Measurements from ENCODE around the gene OR7E24. TPM values are rescaled to one million over a fixed set of nuclear protein-coding genes. Genes with fewer than 3 reads are reported as not detected.

The OR7E24 gene
- total and polyA plus RNA-seq, 4 donors: not detected

GRCh38 chr19:9205501-9206113 is 45.1 kb upstream of the OR7E24 start:
- peak overlapping the region in 1 of 3 donors; percentile 43 for H3K4me3 ChIP-seq (ENCODE audit: low read depth in 1 of 3, low read length in 3 of 3)
- TF ChIP-seq RAD21 (IDR thresholded peaks at IDR 0.05) (peak; percentile 88), GABPA (IDR thresholded peaks at IDR 0.05 in 1 of 2, conservative IDR thresholded peaks at IDR 0.05 in 1 of 2) (no peak), CTCF (IDR thresholded peaks at IDR 0.05; ENCODE audit: low read depth, low read length, missing input control) (peak; percentile 77), FOXA2 (IDR thresholded peaks at IDR 0.05) (no peak)
- peak; percentile 63 for DNase-seq (ENCODE audit: low spot score)
- no peak overlapping the region for H3K27ac ChIP-seq (ENCODE audit: low read depth in 1 of 2, low read length in 2 of 2)
- H3K9me3 ChIP-seq (ENCODE audit: control insufficient read depth in 4 of 4, low read length in 3 of 4): no peaks in the 10 kb centered on the region
- WGBS: 31% methylated on average over 13 of the region's 13 CpGs
- peaks cover 0 to 3% (median 0%) of the 10 kb centered on the region in 4 donors for H3K4me1 ChIP-seq (ENCODE audit: control insufficient read depth in 4 of 4, insufficient read depth in 4 of 4, low read length in 3 of 4)
- no peaks in the 10 kb centered on the region for H3K36me3 ChIP-seq (ENCODE audit: control insufficient read depth in 4 of 4, insufficient read depth in 3 of 4, low read depth in 1 of 4, low read length in 3 of 4)
- H3K27me3 ChIP-seq (ENCODE audit: control insufficient read depth in 4 of 4, insufficient read depth in 4 of 4, low read length in 3 of 4): peaks cover 0 to 2% (median 0%) of the 10 kb centered on the region in 4 donors
- no peak overlapping the region for H3K9ac ChIP-seq (ENCODE audit: low read depth in 1 of 2, low read length in 2 of 2)

GRCh38 chr19:9219489-9219888 is 31.2 kb upstream of the OR7E24 start, which contains the start of gene OR7D4:
TSS of gene OR7D4 (minus strand) at chr19:9219589. CDS start at chr19:9214837, 4,752 bp downstream.
- no peaks in the 10 kb centered on the region for H3K4me1 ChIP-seq (ENCODE audit: control insufficient read depth in 4 of 4, insufficient read depth in 4 of 4, low read length in 3 of 4)
- WGBS: 61% methylated on average over 3 of the region's 3 CpGs
- H3K4me3 ChIP-seq (ENCODE audit: low read depth in 1 of 3, low read length in 3 of 3): no peak within 1 kb of the TSS
- peaks cover 0 to 3% (median 1%) of the 10 kb centered on the region in 4 donors for H3K9me3 ChIP-seq (ENCODE audit: control insufficient read depth in 4 of 4, low read length in 3 of 4)
- H3K9ac ChIP-seq (ENCODE audit: low read depth in 1 of 2, low read length in 2 of 2): no peak within 1 kb of the TSS
- no peak for DNase-seq (ENCODE audit: low spot score)
- H3K27me3 ChIP-seq (ENCODE audit: control insufficient read depth in 4 of 4, insufficient read depth in 4 of 4, low read length in 3 of 4): no peaks in the 10 kb centered on the region
- no peaks in the 10 kb centered on the region for H3K36me3 ChIP-seq (ENCODE audit: control insufficient read depth in 4 of 4, insufficient read depth in 3 of 4, low read depth in 1 of 4, low read length in 3 of 4)
- TF ChIP-seq MAX (IDR thresholded peaks at IDR 0.05) (no peak), GABPA (IDR thresholded peaks at IDR 0.05 in 1 of 2, conservative IDR thresholded peaks at IDR 0.05 in 1 of 2) (no peak), JUND (IDR thresholded peaks at IDR 0.05) (no peak), SP1 (IDR thresholded peaks at IDR 0.05) (no peak), ATF3 (IDR thresholded peaks at IDR 0.05) (no peak), RAD21 (IDR thresholded peaks at IDR 0.05) (no peak), EGR1 (IDR thresholded peaks at IDR 0.05; ENCODE audit: low read depth in 2 of 2) (no peak), HNF4A (conservative IDR thresholded peaks at IDR 0.05) (no peak), REST (IDR thresholded peaks at IDR 0.05) (no peak), FOXA1 (IDR thresholded peaks at IDR 0.05) (no peak), RXRA (IDR thresholded peaks at IDR 0.05) (no peak), YY1 (IDR thresholded peaks at IDR 0.05) (no peak), CTCF (IDR thresholded peaks at IDR 0.05; ENCODE audit: low read depth, low read length, missing input control) (no peak), NR2F2 (IDR thresholded peaks at IDR 0.05) (no peak)
- H3K27ac ChIP-seq (ENCODE audit: low read depth in 1 of 2, low read length in 2 of 2): no peak within 1 kb of the TSS

All from liver (tissue), 9 donors.